ENCODE results near the gene ETAA1. TPM values are rescaled to one million over a fixed set of nuclear protein-coding genes. Genes with fewer than 3 reads are reported as not detected.

ETAA1 gene
- 1 to 10 TPM; 4.6 to 5.0 TPM for total RNA-seq
- long read RNA-seq, partial matches to known transcripts = 4 of 6 reads
- long read RNA-seq, other reads (novel, unspliced or antisense) = 0 of 6 reads

GRCh38 chr2:67397143-67397986 is at the start of gene ETAA1:
ETAA1 (plus strand) TSS chr2:67397333; CDS start chr2:67397449, 116 bp downstream.
- intact Hi-C loops (cut with DNase I) = no loop called here
- peak; percentile 100 for ATAC-seq
- DNase-seq = peak; percentile 95

DNA sequence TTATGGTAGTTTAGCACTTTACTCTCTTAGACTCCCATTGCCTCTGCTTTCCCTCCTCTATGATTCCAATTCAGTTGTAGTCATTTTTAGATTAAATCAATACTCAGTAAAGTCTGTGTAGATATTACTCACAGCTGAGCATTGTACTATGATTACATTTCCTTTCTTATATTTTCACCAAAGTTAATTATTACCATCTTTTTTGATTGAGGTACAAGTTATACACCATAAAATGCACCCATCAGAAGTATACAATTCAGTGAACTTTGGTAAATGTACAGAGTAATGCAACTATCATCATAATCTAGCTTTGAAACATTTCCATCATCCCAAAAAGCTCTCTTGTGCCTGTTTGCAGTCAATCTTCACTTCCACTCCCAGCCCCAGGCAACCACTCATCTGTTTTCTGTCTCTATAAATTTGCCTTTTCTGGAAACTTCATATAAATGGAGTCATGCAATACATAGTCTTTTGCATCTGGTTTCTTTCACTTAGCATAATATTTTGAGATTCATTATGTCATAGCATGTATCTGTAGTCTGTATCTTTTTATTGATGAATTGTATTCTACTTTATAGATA is 30.2 kb upstream of the ETAA1 start:
- intact Hi-C loops (cut with DNase I) = no loop called here
- ATAC-seq = no peak
- DNase-seq = no peak

- ATAC-seq (no peak), DNase-seq (no peak)
- intact Hi-C loops (cut with DNase I) = no loop called here
These were observed 22.7 kb upstream of the ETAA1 start for GRCh38 chr2:67374481-67374880.

- ATAC-seq = no peak
- no peak for DNase-seq
- intact Hi-C loops (cut with DNase I) = no loop called here
These were observed 22.2 kb upstream of the ETAA1 start for GRCh38 chr2:67374949-67375348.

- ATAC-seq (no peak), DNase-seq (no peak)
- intact Hi-C loops (cut with DNase I) = no loop called here
These were observed 18.6 kb upstream of the ETAA1 start for GRCh38 chr2:67378555-67378954.

GRCh38 chr2:67379048-67379447 is 18.1 kb upstream of the ETAA1 start:
- no peak for ATAC-seq
- no peak for DNase-seq
- intact Hi-C loops (cut with DNase I) = no loop called here

- intact Hi-C loops (cut with DNase I) = no loop called here
- ATAC-seq (no peak), DNase-seq (no peak)
These were observed 12.9 kb upstream of the ETAA1 start for GRCh38 chr2:67384123-67384822.

GRCh38 chr2:67388680-67389079 is 8.5 kb upstream of the ETAA1 start:
- ATAC-seq (no peak), DNase-seq (no peak)

DNA sequence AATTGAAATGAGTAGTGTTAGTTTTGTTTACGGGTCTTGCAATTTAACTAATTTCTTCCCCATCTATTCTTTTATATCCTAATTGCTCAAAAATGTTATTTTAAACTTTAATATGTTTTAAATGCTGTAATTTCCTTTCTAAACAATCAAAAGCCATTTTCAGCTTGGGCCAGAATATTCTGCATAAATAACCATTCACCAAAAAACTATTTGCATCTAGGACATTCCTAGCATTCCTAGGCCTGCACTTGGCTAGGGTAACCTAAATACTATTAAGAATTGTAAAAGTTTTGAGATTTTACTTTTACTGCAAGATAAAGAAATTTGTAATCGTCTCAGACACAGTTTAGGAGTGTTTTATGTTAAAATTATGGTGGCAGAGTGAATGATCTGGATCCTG is 7.8 kb upstream of the ETAA1 start:
- no peak for DNase-seq
- ATAC-seq = peak in 1 of 2 donors; percentile 49
- intact Hi-C loops (cut with DNase I) = no loop called here

More at GRCh38 chr2:67388680-67389079, 8.5 kb upstream of the ETAA1 start:
- intact Hi-C loops (cut with DNase I) = no loop called here

- DNase-seq (no peak), ATAC-seq (no peak)
- intact Hi-C loops (cut with DNase I) = no loop called here
These were observed 7.3 kb upstream of the ETAA1 start for GRCh38 chr2:67389788-67390187.

DNA sequence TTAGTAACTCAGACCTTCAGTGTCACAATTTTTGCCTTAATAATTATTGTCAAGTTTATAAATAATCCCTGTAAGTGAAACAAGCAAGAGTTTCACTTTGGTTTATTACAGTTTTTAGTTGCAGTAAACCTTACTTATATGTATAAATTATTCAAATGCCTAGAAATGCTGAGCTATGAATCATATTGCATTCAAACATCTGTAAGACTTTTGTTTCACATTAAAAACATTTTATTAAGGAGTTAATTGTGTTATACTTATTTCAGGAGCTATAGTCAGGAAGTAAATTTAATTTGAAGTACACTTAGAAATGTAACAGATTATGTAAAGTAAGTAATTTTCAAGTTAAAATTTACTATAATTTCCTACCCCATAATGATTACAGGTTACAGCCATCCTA is 3.9 kb upstream of the ETAA1 start:
- DNase-seq = no peak
- intact Hi-C loops (cut with DNase I) = no loop called here
- ATAC-seq = no peak

DNA sequence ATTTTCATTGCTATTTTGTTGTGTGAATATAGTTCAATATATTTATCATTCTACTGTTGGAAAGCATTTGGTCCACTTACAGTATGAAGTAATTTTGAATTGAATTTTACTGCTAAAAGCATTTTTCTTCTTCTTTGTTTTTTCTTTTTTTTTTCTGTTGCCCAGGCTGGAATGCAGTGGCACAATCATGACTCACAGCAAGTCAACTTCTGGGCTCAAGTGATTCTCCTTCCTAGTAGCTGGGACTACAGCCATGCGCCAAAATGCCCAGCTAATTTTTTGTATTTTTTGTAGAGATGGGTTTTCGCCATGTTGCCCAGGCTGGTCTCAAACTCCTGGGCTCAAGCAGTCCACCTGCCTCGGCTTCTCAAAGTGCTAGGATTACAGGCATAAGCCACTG is 2.4 kb upstream of the ETAA1 start:
- DNase-seq = no peak
- no peak for ATAC-seq
- intact Hi-C loops (cut with DNase I) = no loop called here

DNA sequence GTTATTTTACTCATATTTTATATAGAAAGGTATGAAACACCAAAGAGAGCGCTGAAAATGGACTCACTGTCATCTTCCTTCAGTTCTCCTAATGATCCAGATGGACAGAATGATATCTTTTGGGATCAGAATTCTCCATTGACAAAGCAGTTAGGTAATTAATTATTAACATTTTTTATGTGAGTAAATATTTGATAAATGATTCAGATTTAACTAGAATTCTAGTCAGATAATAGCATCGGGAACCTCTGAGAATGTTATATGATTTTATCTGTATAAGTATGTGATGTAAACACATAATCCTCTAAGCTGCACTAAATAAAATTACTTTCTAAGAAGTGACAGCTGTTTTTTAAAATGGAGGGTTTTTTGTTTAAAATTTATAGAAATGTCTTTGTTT is 2.0 kb downstream of the ETAA1 start:
- intact Hi-C loops (cut with DNase I) = no loop called here
- ATAC-seq (no peak), DNase-seq (no peak)

- DNase-seq (no peak), ATAC-seq (no peak)
- intact Hi-C loops (cut with DNase I) = no loop called here
These were observed 2.8 kb downstream of the ETAA1 start for GRCh38 chr2:67399831-67400489.

- ATAC-seq (no peak), DNase-seq (no peak)
- intact Hi-C loops (cut with DNase I) = no loop called here
These were observed 3.7 kb downstream of the ETAA1 start for GRCh38 chr2:67400560-67401485.

DNA sequence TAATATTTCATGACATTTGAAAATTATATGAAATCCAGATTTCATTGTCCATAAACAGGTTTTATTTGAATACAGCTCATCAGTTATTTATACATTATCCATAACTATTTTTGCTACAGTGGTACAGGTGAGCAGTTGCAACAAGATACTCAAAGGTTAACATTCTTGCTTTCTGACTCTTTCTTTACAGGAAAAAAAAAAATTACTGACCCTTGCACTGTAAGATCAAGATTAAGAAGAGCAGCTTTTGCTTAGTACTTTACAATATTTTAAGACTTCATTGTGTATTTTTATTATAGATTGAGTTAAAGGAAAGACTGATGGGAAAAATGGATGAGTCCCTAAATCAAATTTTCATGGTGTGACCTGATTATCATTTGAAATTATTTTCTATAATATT is 11.2 kb downstream of the ETAA1 start:
- ATAC-seq = no peak
- intact Hi-C loops (cut with DNase I) = no loop called here
- no peak for DNase-seq

DNA sequence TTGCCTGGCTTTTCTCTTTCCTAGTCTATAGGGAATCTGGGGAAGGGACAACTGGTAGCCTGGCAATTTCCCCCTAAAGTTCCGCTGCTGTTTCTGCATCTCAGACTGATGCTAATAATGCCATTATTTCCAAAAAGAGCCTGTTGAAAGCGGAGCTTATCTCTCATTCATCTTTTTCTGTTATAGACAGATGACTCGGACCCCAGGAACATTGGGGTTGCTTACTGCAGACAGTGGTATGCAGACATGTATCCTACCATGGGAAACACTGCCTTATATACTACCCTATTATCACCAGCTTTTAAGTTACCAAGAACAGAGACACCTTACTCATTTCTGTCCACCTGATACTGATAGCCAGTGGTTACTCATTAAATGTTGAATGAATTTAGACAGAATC is 15.3 kb downstream of the ETAA1 start:
- intact Hi-C loops (cut with DNase I) = loop anchor here in 1 of 2 donors (10.0 kb wide), 1 partner anchor 68 kb away; no protein-coding TSS in a partner anchor

GRCh38 chr2:67414867-67415266 is 17.7 kb downstream of the ETAA1 start:
- intact Hi-C loops (cut with DNase I) = loop anchor here in 1 of 2 donors (10.0 kb wide), 1 partner anchor 70 kb away; no protein-coding TSS in a partner anchor
- DNase-seq = no peak

More for the DNA sequence above, 15.3 kb downstream of the ETAA1 start:
- ATAC-seq (no peak), DNase-seq (no peak)

More at GRCh38 chr2:67414867-67415266, 17.7 kb downstream of the ETAA1 start:
- ATAC-seq = no peak

All from left cardiac atrium (tissue), 4 donors.